ENCODE measurements around the gene IFNL4.
"Not testable (repeated sequence)": the region's sequence is repeated elsewhere in the genome, so short reads cannot be mapped to it uniquely, and the experiment has no call there.

The IFNL4 gene

GRCh38 chr19:39262496-39262895, 13.8 kb upstream of the IFNL4 start:
- no peak for DNase-seq
- in situ Hi-C loops (cut with MboI; ENCODE audit: low pct_unique_long_range_greater_than_20kb, low sequenced_read_pairs), result no loop called here

GRCh38 chr19:39261704-39262103, 13.0 kb upstream of the IFNL4 start:
- in situ Hi-C loops (cut with MboI; ENCODE audit: low pct_unique_long_range_greater_than_20kb, low sequenced_read_pairs), result no loop called here
- no peak for DNase-seq

DNA sequence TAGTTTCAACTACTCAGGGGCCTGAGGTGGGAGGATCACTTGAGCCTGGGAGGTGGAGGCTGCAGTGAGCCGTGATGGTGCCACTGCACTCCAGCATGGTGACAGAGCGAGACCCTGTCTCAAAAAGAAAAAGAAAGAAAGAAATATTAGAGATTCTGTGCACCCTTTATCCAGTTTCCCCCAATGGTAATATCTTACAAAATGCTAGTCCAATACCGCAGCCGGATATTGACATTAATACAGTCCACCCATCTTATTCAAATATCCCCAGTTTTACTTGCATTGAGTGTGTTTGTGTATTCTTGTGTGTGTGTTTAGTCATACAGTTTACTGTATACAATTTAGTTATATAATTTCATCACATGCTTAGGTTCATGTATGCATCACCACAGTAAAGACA, 8.6 kb upstream of the IFNL4 start:
- in situ Hi-C loops (cut with MboI; ENCODE audit: low pct_unique_long_range_greater_than_20kb, low sequenced_read_pairs), result no loop called here
- DNase-seq, result no peak

GRCh38 chr19:39254531-39255345, 6.1 kb upstream of the IFNL4 start:
- DNase-seq, result no peak
- in situ Hi-C loops (cut with MboI; ENCODE audit: low pct_unique_long_range_greater_than_20kb, low sequenced_read_pairs), result no loop called here

DNA sequence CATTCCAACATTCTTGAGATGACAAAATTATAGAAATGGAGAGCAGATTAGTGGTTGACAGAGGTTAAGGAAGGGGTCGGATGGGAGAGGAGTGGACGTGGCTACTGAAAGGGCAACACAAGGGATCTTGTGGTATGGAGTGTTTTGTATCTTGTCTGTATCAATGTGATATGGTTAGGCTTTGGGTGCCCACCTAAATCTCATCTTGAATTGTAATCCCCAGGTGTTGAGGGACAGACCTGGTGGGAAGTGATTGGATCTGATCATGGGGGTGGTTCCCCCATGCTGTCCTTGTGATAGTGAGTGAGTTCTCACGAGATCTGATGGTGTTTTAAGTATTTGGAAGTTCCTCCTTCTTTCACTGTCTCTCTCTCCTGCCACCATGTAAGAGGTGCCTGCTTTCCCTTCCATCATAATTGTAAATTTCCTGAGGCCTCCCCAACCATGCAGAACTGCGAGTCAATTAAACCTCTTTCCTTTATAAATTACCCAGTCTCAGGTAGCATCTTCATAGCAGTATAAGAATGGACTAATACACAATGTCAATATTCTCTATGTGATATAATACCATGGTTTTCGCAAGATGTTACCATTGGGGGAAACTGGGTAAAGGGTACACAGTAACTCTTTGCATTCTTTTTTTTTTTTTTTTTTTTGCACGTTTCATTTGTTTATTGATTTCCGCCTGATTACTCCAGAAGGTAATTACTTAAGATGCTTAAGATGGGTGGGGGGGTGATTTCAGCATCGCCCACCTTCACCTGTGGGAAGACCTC, 4.9 kb upstream of the IFNL4 start:
- no peak for DNase-seq
- in situ Hi-C loops (cut with MboI; ENCODE audit: low pct_unique_long_range_greater_than_20kb, low sequenced_read_pairs), result no loop called here

GRCh38 chr19:39252458-39252857, 3.8 kb upstream of the IFNL4 start:
- DNase-seq, result peak; percentile 94
- in situ Hi-C loops (cut with MboI; ENCODE audit: low pct_unique_long_range_greater_than_20kb, low sequenced_read_pairs), result no loop called here

GRCh38 chr19:39251846-39252245, 3.2 kb upstream of the IFNL4 start:
- DNase-seq, result peak; percentile 9
- in situ Hi-C loops (cut with MboI; ENCODE audit: low pct_unique_long_range_greater_than_20kb, low sequenced_read_pairs), result no loop called here

DNA sequence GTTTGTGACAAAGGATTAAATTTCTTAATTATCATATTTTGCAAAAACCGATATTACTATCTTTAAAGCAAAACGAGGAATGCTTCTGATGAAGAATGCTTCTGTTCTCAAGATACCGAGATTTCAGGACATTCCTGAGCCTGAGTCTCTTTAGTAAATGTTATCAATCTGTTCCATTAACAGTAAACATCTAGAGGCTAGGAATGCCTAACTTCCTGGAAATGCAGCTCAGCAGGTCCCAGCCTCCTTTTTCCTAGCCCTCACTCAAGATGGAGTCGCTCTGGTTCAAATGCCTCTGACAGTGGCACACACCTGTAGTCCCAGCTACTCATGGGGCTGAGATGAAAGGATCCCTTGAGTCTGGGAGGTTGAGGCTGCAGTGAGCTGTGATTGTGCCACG, 2.4 kb upstream of the IFNL4 start:
- no peak for DNase-seq
- in situ Hi-C loops (cut with MboI; ENCODE audit: low pct_unique_long_range_greater_than_20kb, low sequenced_read_pairs), result no loop called here

GRCh38 chr19:39247701-39248664, 673 bp downstream of the IFNL4 start:
- in situ Hi-C loops (cut with MboI; ENCODE audit: low pct_unique_long_range_greater_than_20kb, low sequenced_read_pairs), result no loop called here
- DNase-seq, result no peak

- DNase-seq, result no peak
- in situ Hi-C loops (cut with MboI; ENCODE audit: low pct_unique_long_range_greater_than_20kb, low sequenced_read_pairs), result no loop called here
Measured at GRCh38 chr19:39246951-39247669, 1.5 kb downstream of the IFNL4 start.

GRCh38 chr19:39245166-39245565, 3.5 kb downstream of the IFNL4 start:
- DNase-seq; in situ Hi-C loops (cut with MboI; ENCODE audit: low pct_unique_long_range_greater_than_20kb, low sequenced_read_pairs): not testable (repeated sequence)

- DNase-seq; in situ Hi-C loops (cut with MboI; ENCODE audit: low pct_unique_long_range_greater_than_20kb, low sequenced_read_pairs): not testable (repeated sequence)
Measured at GRCh38 chr19:39244410-39245100, 4.1 kb downstream of the IFNL4 start, which contains the start of gene IFNL3. Gene IFNL3, minus strand, starts transcription at chr19:39245006. Its CDS starts 39 bp downstream, at chr19:39244967.

DNA sequence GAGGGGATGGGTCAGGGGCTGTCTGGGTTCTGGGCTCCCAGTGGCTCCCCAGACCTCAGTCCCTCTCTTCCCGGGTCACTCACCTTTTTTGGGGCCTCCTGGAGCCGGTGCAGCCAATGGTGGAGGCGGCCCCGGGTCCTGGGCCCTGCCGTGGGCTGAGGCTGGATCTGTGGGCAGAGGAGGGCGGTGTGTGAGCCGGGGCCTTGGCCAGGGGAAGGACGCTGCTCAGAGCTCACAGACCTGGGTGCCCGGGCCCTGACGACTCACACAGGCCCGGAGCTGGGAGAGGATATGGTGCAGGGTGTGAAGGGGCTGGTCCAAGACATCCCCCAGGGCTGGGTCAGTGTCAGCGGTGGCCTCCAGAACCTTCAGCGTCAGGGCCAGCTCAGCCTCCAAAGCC, 4.9 kb downstream of the IFNL4 start:
- in situ Hi-C loops (cut with MboI; ENCODE audit: low pct_unique_long_range_greater_than_20kb, low sequenced_read_pairs); DNase-seq: not testable (repeated sequence)

DNA sequence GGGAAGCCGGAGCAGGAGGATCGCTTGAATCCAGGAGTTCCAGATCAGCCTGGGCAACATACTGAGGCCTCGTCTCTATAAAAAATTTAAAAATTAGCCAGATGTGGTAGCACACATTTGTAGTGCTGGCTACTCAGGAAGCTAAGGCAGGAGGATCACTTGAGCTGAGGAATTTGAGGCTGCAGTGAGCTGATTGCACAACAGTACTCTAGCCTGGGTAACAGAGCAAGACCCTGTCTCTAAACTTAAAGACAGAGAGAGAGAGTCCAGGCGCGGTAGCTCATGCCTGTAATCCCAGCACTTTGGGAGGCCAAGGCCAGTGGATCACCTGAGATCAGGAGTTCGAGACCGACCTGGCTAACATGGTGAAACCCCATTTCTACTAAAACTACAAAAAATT, 8.2 kb downstream of the IFNL4 start:
- in situ Hi-C loops (cut with MboI; ENCODE audit: low pct_unique_long_range_greater_than_20kb, low sequenced_read_pairs), result no loop called here
- DNase-seq, result no peak

DNA sequence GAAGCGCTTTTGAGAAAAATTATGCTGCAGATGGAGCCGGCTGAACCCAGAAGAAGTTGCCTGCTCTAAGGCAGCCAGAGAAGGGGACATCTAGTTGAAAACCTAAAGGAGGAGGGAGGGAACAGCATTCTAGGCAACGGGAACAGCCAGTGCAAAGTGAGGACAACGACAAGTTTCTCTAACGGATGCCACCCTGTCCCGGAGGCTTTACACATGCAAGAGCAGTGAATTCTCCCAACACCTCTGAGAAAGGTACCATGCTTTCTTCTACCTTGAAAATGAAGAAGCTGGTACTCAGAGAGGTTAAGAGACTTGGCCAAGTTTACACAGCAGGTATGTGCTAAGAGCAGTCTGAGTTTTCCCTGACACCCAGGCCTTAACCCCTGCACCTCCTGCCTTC, 9.7 kb downstream of the IFNL4 start:
- DNase-seq, result no peak
- in situ Hi-C loops (cut with MboI; ENCODE audit: low pct_unique_long_range_greater_than_20kb, low sequenced_read_pairs), result no loop called here

DNA sequence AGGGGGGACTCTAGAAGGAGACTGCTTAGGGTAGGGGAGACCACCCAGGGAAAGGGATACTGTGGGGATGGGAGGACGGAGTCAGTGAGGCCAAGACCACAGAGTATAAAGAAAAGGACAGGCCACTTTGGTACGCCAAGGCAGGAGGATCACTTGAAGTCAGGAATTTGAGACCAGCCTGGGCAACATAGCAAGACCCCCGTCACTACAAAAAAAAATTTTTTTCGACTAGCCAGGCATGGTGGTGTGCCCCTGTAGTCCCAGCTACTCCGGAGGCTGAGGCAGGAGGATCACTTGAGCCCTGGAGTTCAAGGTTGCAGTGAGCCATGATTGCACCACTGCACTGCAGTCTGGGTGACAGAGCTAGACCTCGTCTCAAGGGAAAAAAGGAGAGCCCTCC, 10.4 kb downstream of the IFNL4 start:
- no peak for DNase-seq
- in situ Hi-C loops (cut with MboI; ENCODE audit: low pct_unique_long_range_greater_than_20kb, low sequenced_read_pairs), result no loop called here

GRCh38 chr19:39237200-39238184, 11.2 kb downstream of the IFNL4 start:
- DNase-seq, result peak; percentile 72
- in situ Hi-C loops (cut with MboI; ENCODE audit: low pct_unique_long_range_greater_than_20kb, low sequenced_read_pairs), result no loop called here

Data from KBM-7 (cell line).